Heart left ventricle (tissue), 13 donors: ENCODE data around the gene IGLL1.

Source experiments
- POLR2A ChIP-seq, 2 donors: fragments of 450-650 bp; IDR thresholded peaks; one replicate each; pipeline ENCODE4 v1.6.1; 2017; ENCODE audit warnings: antibody characterized with exemption in 2 of 2, mild to moderate bottlenecking in 2 of 2, moderate library complexity in 2 of 2
- TF ChIP-seq, protein P1 (sequence below), 12 donors: fragments of 200-600 bp; sonication (generic) in 4 of 12; IDR thresholded peaks; one replicate each; pipeline versions ENCODE4 v1.5.0 to v1.8.0; 2018 to 2022; ENCODE audit warnings: antibody characterized with exemption in 12 of 12, mild to moderate bottlenecking in 5 of 12
- donor health status: ischemic (EF 13 %, LVEDD 7.1; RV severe dilation, severe dysfunction).
- donor health status: DM: no; HTN: yes; CAD: no.
- donor health status: DM: no; HTN: no; CAD: no.
- donor health status: ischemic (EF 25% LVEDD 6.9; RV normal size, moderate dysfunction).
- donor health status: ischemic (EF 25% LVEDD 5.7; RV mildly dilated, moderate dysfunction).
- donor health status: ischemic (EF 35%, LVEDD 5.7; RV mildly dilated, moderate dysfunction).
- donor health status: nonischemic (EF 11% LVEDD 7.7; RV severe dilation, severe dysfunction).
- donor health status: DM: yes; HTN: yes; CAD: no.
- donor health status: PGD.
- donor health status: ischemic (EF 29% LVEDD 5.4; RV normal size, mild dysfunction).
- donor health status: nonischemic (EF 23%, LVEDD 6.1; RV moderate dilation, normal function).

DNA sequence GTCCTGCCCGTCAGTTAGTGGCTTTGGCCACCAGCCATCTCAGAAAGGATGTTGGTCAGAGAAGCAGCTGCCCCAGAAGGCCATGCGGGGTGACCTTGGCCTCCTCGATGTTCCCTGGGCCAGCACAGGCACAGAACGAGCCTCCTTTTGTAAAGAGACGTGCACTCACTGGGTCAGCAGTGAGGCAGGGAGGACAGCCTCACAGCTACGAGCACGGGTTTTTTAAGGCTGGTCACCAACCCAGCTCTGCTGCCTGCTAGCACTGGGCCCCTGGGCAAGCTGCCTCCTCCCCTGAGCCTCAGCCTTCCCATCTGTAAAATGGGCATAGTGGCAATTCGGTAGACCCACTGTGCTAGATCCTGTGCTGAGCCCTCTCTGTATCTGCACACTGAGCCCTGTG, 10.8 kb downstream of the IGLL1 start:
- TF ChIP-seq, protein P1, sequence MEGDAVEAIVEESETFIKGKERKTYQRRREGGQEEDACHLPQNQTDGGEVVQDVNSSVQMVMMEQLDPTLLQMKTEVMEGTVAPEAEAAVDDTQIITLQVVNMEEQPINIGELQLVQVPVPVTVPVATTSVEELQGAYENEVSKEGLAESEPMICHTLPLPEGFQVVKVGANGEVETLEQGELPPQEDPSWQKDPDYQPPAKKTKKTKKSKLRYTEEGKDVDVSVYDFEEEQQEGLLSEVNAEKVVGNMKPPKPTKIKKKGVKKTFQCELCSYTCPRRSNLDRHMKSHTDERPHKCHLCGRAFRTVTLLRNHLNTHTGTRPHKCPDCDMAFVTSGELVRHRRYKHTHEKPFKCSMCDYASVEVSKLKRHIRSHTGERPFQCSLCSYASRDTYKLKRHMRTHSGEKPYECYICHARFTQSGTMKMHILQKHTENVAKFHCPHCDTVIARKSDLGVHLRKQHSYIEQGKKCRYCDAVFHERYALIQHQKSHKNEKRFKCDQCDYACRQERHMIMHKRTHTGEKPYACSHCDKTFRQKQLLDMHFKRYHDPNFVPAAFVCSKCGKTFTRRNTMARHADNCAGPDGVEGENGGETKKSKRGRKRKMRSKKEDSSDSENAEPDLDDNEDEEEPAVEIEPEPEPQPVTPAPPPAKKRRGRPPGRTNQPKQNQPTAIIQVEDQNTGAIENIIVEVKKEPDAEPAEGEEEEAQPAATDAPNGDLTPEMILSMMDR (IDR thresholded peaks at IDR 0.05): no peak
- no peak for TF ChIP-seq POLR2A (IDR thresholded peaks at IDR 0.05)
